Glomerular visceral epithelial cell (primary cell): ENCODE data around the gene RNF217.
"Not testable (repeated sequence)": the region's sequence is repeated elsewhere in the genome, so short reads cannot be mapped to it uniquely, and the experiment has no call there.

Source experiments
- DNase-seq: peaks from one replicate; pipeline ENCODE4 v3.0.0-alpha.2; 2016; ENCODE audit errors: extremely low spot score

The RNF217 gene

DNA sequence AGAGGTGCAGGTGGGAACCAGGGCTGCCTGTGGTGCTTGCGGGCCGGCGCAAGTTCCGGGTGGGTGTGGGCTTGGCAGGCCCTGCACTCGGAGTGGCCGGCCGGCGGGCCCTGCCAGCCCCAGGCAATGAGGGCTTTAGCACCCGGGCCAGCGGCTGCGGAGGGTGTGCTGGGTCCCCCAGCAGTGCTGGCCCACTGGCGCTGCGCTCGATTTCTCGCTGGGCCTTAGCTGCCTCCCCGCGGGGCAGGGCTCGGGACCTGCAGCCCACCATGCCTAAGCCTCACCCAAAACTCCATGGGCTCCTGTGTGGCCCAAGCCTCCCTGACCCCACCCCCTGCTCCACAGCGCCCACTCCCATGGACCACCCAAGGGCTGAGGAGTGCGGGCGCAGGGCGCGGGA lies 163.6 kb downstream of the RNF217 start:
- DNase-seq: not testable (repeated sequence)

DNA sequence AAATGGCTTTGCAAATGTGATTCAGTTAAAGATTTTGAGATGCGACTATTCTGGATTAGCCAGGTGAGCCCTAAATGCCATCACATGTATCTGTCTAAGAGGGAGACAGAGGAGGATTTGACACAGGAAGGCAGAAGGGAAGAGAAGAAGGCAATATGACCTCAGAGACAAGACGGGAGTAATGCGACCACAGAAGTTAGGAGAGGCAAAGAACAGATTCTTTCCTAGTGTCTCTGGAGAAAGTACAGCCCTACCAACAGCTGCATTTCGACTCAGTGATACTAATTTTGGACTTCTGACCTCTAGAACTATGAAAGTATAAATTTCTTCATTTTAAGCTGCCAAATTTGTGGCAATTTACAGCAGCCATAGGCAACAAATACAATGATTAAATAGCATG lies 167.1 kb downstream of the RNF217 start:
- DNase-seq: no peak

DNA sequence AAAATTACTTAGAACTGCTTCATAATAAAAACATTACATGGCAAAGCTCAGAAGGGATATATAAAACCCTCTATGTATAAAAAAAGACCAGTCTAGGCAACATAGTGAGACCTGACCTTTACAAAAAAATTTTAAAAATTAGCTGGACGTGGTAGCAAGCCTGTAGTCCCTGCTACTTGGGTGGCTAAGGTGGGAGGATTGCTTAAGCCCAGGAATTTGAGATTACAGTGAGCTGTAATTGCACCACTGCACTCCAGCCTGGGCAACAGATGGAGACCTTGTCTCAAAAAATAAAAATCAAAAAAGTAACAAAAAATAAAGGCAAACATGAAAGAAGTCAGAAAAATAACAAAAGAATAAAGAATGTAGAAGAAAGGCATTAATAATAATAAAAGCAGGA lies 169.8 kb downstream of the RNF217 start:
- DNase-seq: no peak

DNA sequence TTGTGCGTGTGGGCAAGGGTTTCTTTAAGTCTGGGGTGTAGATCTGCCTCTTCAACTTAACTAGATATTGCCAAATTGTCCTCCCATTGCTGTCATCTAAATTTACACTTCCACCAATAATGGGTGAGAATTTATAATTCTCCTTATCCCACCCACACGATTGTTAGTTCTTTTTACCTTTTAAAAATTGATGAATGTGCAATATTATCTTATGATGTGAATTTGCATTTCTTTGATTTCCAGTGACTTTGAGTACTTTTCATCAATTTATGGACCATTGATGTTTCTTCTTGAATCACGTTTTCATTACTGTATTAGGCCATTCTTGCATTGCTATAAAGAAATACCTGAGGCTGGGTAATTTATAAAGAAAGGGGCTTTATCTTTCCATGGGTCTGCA lies 174.1 kb downstream of the RNF217 start:
- no peak for DNase-seq

DNA sequence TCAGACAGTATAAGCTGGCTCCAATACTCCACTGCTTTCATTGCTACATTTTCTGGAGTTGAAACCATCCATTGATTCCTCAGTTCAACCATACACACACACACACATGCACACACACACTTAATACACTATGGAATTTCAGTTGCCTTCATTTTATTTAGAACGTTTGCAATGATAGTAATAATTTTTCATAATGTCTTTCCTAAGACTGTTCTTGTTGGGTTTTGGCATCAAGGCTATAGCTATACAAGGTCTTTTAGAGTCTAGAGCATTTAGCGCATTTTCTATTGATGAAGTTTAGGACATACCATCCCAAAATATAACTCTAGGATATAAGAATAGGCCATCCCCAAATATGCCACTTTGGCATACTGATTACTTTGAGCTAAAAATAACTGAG lies 175.8 kb downstream of the RNF217 start:
- DNase-seq: no peak

DNA sequence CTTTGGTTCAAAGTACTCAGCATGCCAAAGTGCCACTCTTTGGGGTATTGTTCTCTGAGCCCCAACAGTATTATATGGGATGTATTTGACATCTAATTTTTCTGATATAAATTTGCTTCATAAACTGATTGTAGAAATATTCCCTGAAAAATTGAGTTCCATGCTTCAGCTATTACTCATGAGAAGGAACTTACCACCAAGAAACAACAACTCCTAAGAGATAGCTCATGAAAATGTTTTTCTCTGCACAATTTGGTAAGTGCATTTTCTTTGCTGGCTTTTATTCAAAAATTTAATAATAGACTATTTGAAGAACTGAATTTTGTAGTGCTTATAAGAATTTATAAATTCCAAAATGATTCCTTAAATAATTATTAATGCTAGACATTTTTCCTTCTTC lies 178.6 kb downstream of the RNF217 start:
- no peak for DNase-seq
